ENCODE measurements around the gene RXRA. TPM values are rescaled to one million over a fixed set of nuclear protein-coding genes. Genes with fewer than 3 reads are reported as not detected.

RXRA gene
- total and polyA plus RNA-seq, 2 of the 4 experiments (the other 2 are of a cell fraction): 7.5 to 17.9 TPM

- ATAC-seq (ENCODE audit: low read depth): no peak
- Histone ChIP-seq H2AFZ (replicated peaks; ENCODE audit: low read length, poor library complexity) (no peak overlapping the region), H2AK5ac (ENCODE audit: low read depth, low read length) (no peak overlapping the region), H3K4ac (ENCODE audit: low read depth, low read length) (no peak overlapping the region), H2BK20ac (ENCODE audit: low read depth, low read length) (no peak overlapping the region), H3K4me3 (ENCODE audit: insufficient read depth, low read depth, low read length) (no peak overlapping the region), H4K5ac (ENCODE audit: low read depth, low read length) (no peak overlapping the region), H2BK5ac (ENCODE audit: low read depth, low read length, poor library complexity, severe bottlenecking) (no peak overlapping the region), H4K91ac (ENCODE audit: insufficient read depth, low read depth, low read length) (no peak overlapping the region), H3K9me3 (ENCODE audit: control insufficient read depth, insufficient read depth, low read length) (no peaks in the 10 kb centered on the region; the same call in 1 of the 2 replicates), H3K9me1 (ENCODE audit: insufficient read depth, low read length) (no peaks in the 10 kb centered on the region), H3K27me3 (ENCODE audit: control insufficient read depth, insufficient read depth, low read length) (peaks cover 51% of the 10 kb centered on the region), H3K4me2 (ENCODE audit: low read depth, low read length) (no peak overlapping the region), H3K79me1 (ENCODE audit: low read depth in 1 of 2, low read length in 2 of 2) (no peaks in the 10 kb centered on the region), H2BK15ac (ENCODE audit: low read depth, low read length) (no peak overlapping the region), H3K9ac (ENCODE audit: low read depth, low read length) (no peak overlapping the region), H3K23ac (ENCODE audit: low read depth, low read length) (no peak overlapping the region), H2AK9ac (replicated peaks; ENCODE audit: low read depth, low read length, poor library complexity) (no peak overlapping the region), H2BK120ac (ENCODE audit: low read depth, low read length) (no peak overlapping the region), H3K4me1 (ENCODE audit: control insufficient read depth, insufficient read depth, low read length) (no peaks in the 10 kb centered on the region), H3K18ac (ENCODE audit: low read depth, low read length) (no peak overlapping the region), H3K14ac (replicated peaks; ENCODE audit: low read depth, low read length) (no peak overlapping the region), H3K36me3 (ENCODE audit: control insufficient read depth, insufficient read depth, low read length) (no peaks in the 10 kb centered on the region), H3K27ac (ENCODE audit: insufficient read depth, low read length) (no peak overlapping the region), H3K56ac (ENCODE audit: extremely low read depth, insufficient read depth, low read length) (no peak overlapping the region), H4K8ac (ENCODE audit: low read depth in 2 of 2, low read length in 2 of 2) (no peak overlapping the region), H4K20me1 (ENCODE audit: insufficient read depth, low read length) (no peaks in the 10 kb centered on the region)
- 86% methylated on average over 5 of the region's 7 CpGs; no CpG with 5 or more reads in 1 of the 2 experiments for WGBS, 2 experiments (ENCODE audit: extremely low coverage in 2 of 2, insufficient read length in 1 of 2)
- ChIA-PET POLR2A (ENCODE audit: unreplicated experiment) (no interaction called here), CTCF (no interaction called here)
- in situ Hi-C loops (cut with MboI; ENCODE audit: low sequenced_read_pairs) (no loop called here), dilution Hi-C loops (cut with HindIII; ENCODE audit: low sequenced_read_pairs, unreplicated experiment) (no loop called here), intact Hi-C loops (cut with micrococcal nuclease) (no loop called here)
- TF ChIP-seq CHD1 (IDR thresholded peaks at IDR 0.05; ENCODE audit: low read depth, low read length) (no peak), RAD21 (IDR thresholded peaks at IDR 0.05; ENCODE audit: low read length) (no peak), MAFK (IDR thresholded peaks at IDR 0.05; ENCODE audit: low read depth, low read length) (no peak), CEBPB (IDR thresholded peaks at IDR 0.05; ENCODE audit: low read depth, low read length) (no peak), NFE2L2 (IDR thresholded peaks at IDR 0.05; ENCODE audit: low read depth, low read length) (no peak), FOS (IDR thresholded peaks at IDR 0.05; ENCODE audit: low read depth, low read length) (no peak), RCOR1 (IDR thresholded peaks at IDR 0.05; ENCODE audit: insufficient replicate concordance, low read length) (no peak), ELK1 (IDR thresholded peaks at IDR 0.05; ENCODE audit: borderline replicate concordance, low read depth, low read length) (no peak), USF2 (IDR thresholded peaks at IDR 0.05; ENCODE audit: low read depth, low read length) (no peak), RFX5 (IDR thresholded peaks at IDR 0.05; ENCODE audit: low read depth, low read length) (no peak), SMC3 (IDR thresholded peaks at IDR 0.05; ENCODE audit: low read depth, low read length) (no peak), MAZ (IDR thresholded peaks at IDR 0.05; ENCODE audit: borderline replicate concordance, low read depth, low read length) (no peak), MXI1 (IDR thresholded peaks at IDR 0.05; ENCODE audit: borderline replicate concordance, low read depth, low read length) (no peak), BHLHE40 (IDR thresholded peaks at IDR 0.05; ENCODE audit: low read depth, low read length) (no peak), POLR2A (IDR thresholded peaks at IDR 0.05; ENCODE audit: low read depth, low read length) (no peak), CTCF (conservative IDR thresholded peaks at IDR 0.05; ENCODE audit: low read depth, low read length) (no peak)
- BruUV-seq (replicated peaks): no TSS peak
- no peak for DNase-seq
Observed at GRCh38 chr9:134303601-134304000, 22.7 kb upstream of the RXRA start.
